Sciatic nerve (tissue), 2 donors: ENCODE results near the gene PDE6B. TPM values are rescaled to one million over a fixed set of nuclear protein-coding genes. Genes with fewer than 3 reads are reported as not detected.
A peak's percentile ranks its signal among the peaks of the same experiment; 100 is the strongest.

ENCODE experiments used
- ATAC-seq: fragments of 200-7000 bp; cut with Tn5 transposase; one replicate; pipeline ENCODE4 v1.9.1; 2020; ENCODE audit warnings: mild to moderate bottlenecking, moderate library complexity
- DNase-seq: peaks from one replicate; pipeline ENCODE4 v3.0.0-alpha.2; 2020; ENCODE audit warnings: low spot score
- intact Hi-C: fragments of 100-400 bp; cut with DNase I; formaldehyde crosslinking; loops from one replicate; pipeline ENCODE4 v1.14.2; 2022
- total RNA-seq: library from RNA; stranded (reverse); fragmentation: NEBNext Ultra II Directional; extraction: Animal tissue kit (Norgen Biotek cat#: 25700); gene quantifications from one replicate; pipeline ENCODE4 v1.2.1, GENCODE V29; 2021
- donor health status: DM: no; HTN: no; CAD: no.
- donor health status: DM: no; HTN: no; CAD: no.

The PDE6B gene
- total RNA-seq, 1 donor from 2014 or later = 2.5 TPM

GRCh38 chr4:598925-599324 lies 26.4 kb upstream of the PDE6B start:
- no peak for ATAC-seq

GRCh38 chr4:600166-600565 lies 25.2 kb upstream of the PDE6B start:
- no peak for ATAC-seq
- no peak for DNase-seq
- intact Hi-C loops = no loop called here

More at GRCh38 chr4:598925-599324, 26.4 kb upstream of the PDE6B start:
- intact Hi-C loops = no loop called here
- DNase-seq = no peak

GRCh38 chr4:600850-601515 lies 24.4 kb upstream of the PDE6B start:
- ATAC-seq (no peak), DNase-seq (no peak)
- intact Hi-C loops = no loop called here

- intact Hi-C loops = no loop called here
- no peak for DNase-seq
- no peak for ATAC-seq
These were observed 23.5 kb upstream of the PDE6B start for GRCh38 chr4:601612-602558.

- intact Hi-C loops = no loop called here
- ATAC-seq = no peak
- DNase-seq = no peak
These were observed 22.8 kb upstream of the PDE6B start for GRCh38 chr4:602559-602942.

- intact Hi-C loops = no loop called here
- ATAC-seq (no peak), DNase-seq (no peak)
These were observed 21.2 kb upstream of the PDE6B start for GRCh38 chr4:604131-604530.

- intact Hi-C loops = no loop called here
- DNase-seq (no peak), ATAC-seq (no peak)
These were observed 19.5 kb upstream of the PDE6B start for GRCh38 chr4:605702-606425.

- no peak for DNase-seq
- intact Hi-C loops = no loop called here
- no peak for ATAC-seq
These were observed 17.1 kb upstream of the PDE6B start for GRCh38 chr4:608236-608635.

- ATAC-seq (no peak), DNase-seq (peak; percentile 22)
These were observed 15.8 kb upstream of the PDE6B start for GRCh38 chr4:609400-610050.

GRCh38 chr4:610411-611261 lies 14.7 kb upstream of the PDE6B start:
- intact Hi-C loops = no loop called here
- DNase-seq = peak; percentile 40
- no peak for ATAC-seq

More at GRCh38 chr4:609400-610050, 15.8 kb upstream of the PDE6B start:
- intact Hi-C loops = no loop called here

GRCh38 chr4:612052-612748 lies 13.2 kb upstream of the PDE6B start:
- ATAC-seq = no peak
- intact Hi-C loops = no loop called here
- peak; percentile 34 for DNase-seq

- ATAC-seq = no peak
- intact Hi-C loops = no loop called here
- DNase-seq = peak; percentile 26
These were observed 12.6 kb upstream of the PDE6B start for GRCh38 chr4:612749-613125.

- ATAC-seq = no peak
- intact Hi-C loops = no loop called here
- peak; percentile 30 for DNase-seq
These were observed 12.2 kb upstream of the PDE6B start for GRCh38 chr4:613126-613525.

- DNase-seq = no peak
- intact Hi-C loops = no loop called here
- no peak for ATAC-seq
These were observed 9.3 kb upstream of the PDE6B start for GRCh38 chr4:616091-616490.

GRCh38 chr4:616911-617643 lies 8.3 kb upstream of the PDE6B start:
- ATAC-seq (no peak), DNase-seq (peak; percentile 18)
- intact Hi-C loops = no loop called here

GRCh38 chr4:617644-618641 lies 7.4 kb upstream of the PDE6B start:
- ATAC-seq = no peak
- intact Hi-C loops = no loop called here
- peak; percentile 28 for DNase-seq
